HG03432 (cell line): ENCODE results near the gene LCN9.
"Not testable (repeated sequence)": the region's sequence is repeated elsewhere in the genome, so short reads cannot be mapped to it uniquely, and the experiment has no call there.

ENCODE experiments used
- ATAC-seq: cut with Tn5 transposase; IDR thresholded peaks from one replicate; pipeline ENCODE4 v1.9.1; 2021; ENCODE audit warnings: mild to moderate bottlenecking, moderate library complexity; ENCODE audit not compliant: unreplicated experiment

Gene LCN9

GRCh38 chr9:135644631-135645218 lies 18.4 kb upstream of the LCN9 start:
- no peak for ATAC-seq

- no peak for ATAC-seq
These were observed 15.2 kb upstream of the LCN9 start for GRCh38 chr9:135647884-135648283.

- no peak for ATAC-seq
These were observed 14.4 kb upstream of the LCN9 start for GRCh38 chr9:135648494-135649410.

GRCh38 chr9:135649508-135649907 lies 13.6 kb upstream of the LCN9 start:
- ATAC-seq: no peak

- ATAC-seq: no peak
These were observed 12.7 kb upstream of the LCN9 start for GRCh38 chr9:135650408-135650807.

GRCh38 chr9:135655317-135655716 lies 7.8 kb upstream of the LCN9 start:
- no peak for ATAC-seq

GRCh38 chr9:135657416-135657815 lies 5.7 kb upstream of the LCN9 start:
- no peak for ATAC-seq

GRCh38 chr9:135659252-135659651 lies 3.9 kb upstream of the LCN9 start:
- ATAC-seq: no peak

GRCh38 chr9:135660407-135660806 lies 2.7 kb upstream of the LCN9 start:
- ATAC-seq: no peak

- no peak for ATAC-seq
These were observed 1.1 kb upstream of the LCN9 start for GRCh38 chr9:135661816-135662560.

GRCh38 chr9:135663451-135663770 lies 302 bp downstream of the LCN9 start:
- ATAC-seq: no peak

- ATAC-seq: no peak
These were observed 748 bp downstream of the LCN9 start for GRCh38 chr9:135663857-135664256.

- no peak for ATAC-seq
These were observed 1.2 kb downstream of the LCN9 start for GRCh38 chr9:135664266-135664665.

- no peak for ATAC-seq
These were observed 2.0 kb downstream of the LCN9 start for GRCh38 chr9:135664801-135665794.

- ATAC-seq: no peak
These were observed 2.7 kb downstream of the LCN9 start for GRCh38 chr9:135665795-135666189.

- no peak for ATAC-seq
These were observed 3.7 kb downstream of the LCN9 start for GRCh38 chr9:135666534-135667462.

GRCh38 chr9:135667463-135668001 lies 4.4 kb downstream of the LCN9 start:
- ATAC-seq: no peak

- not testable (repeated sequence) for ATAC-seq
These were observed 5.9 kb downstream of the LCN9 start for GRCh38 chr9:135669018-135669417.

- no peak for ATAC-seq
These were observed 6.6 kb downstream of the LCN9 start for GRCh38 chr9:135669616-135670285.
